Measurements from ENCODE around the gene NKIRAS1.
"Not testable (repeated sequence)": the region's sequence is repeated elsewhere in the genome, so short reads cannot be mapped to it uniquely, and the experiment has no call there.

NKIRAS1 gene

GRCh38 chr3:23913182-23913581 is 3.6 kb downstream of the NKIRAS1 start:
- Histone ChIP-seq H3K9me3 (ENCODE audit: control insufficient read depth in 1 of 2, low read length in 2 of 2) (no peaks in the 10 kb centered on the region), H3K4me1 (ENCODE audit: control insufficient read depth in 1 of 2, insufficient read depth in 2 of 2, low read length in 2 of 2) (peaks cover 14 to 19% of the 10 kb centered on the region in 2 donors), H3K27ac (ENCODE audit: low read depth, low read length) (no peak overlapping the region), H3K4me3 (ENCODE audit: low read depth in 1 of 2, low read length in 2 of 2) (no peak overlapping the region), H3K36me3 (ENCODE audit: control insufficient read depth in 1 of 2, insufficient read depth in 2 of 2, low read length in 2 of 2) (peaks cover 0 to 11% of the 10 kb centered on the region in 2 donors), H3K27me3 (ENCODE audit: control insufficient read depth in 1 of 2, insufficient read depth in 2 of 2, low read length in 2 of 2) (no peaks in the 10 kb centered on the region), H3K9ac (ENCODE audit: low read depth in 1 of 2, low read length in 2 of 2) (no peak overlapping the region)

- H3K4me3 ChIP-seq (ENCODE audit: low read depth in 1 of 2, low read length in 2 of 2); H3K9me3 ChIP-seq (ENCODE audit: control insufficient read depth in 1 of 2, low read length in 2 of 2); H3K36me3 ChIP-seq (ENCODE audit: control insufficient read depth in 1 of 2, insufficient read depth in 2 of 2, low read length in 2 of 2); H3K9ac ChIP-seq (ENCODE audit: low read depth in 1 of 2, low read length in 2 of 2); H3K27ac ChIP-seq (ENCODE audit: low read depth, low read length); H3K27me3 ChIP-seq (ENCODE audit: control insufficient read depth in 1 of 2, insufficient read depth in 2 of 2, low read length in 2 of 2): not testable (repeated sequence)
- H3K4me1 ChIP-seq (ENCODE audit: control insufficient read depth in 1 of 2, insufficient read depth in 2 of 2, low read length in 2 of 2) = peaks cover 11 to 16% of the 10 kb centered on the region in 2 donors
Measured at GRCh38 chr3:23912335-23912734, 4.5 kb downstream of the NKIRAS1 start.

DNA sequence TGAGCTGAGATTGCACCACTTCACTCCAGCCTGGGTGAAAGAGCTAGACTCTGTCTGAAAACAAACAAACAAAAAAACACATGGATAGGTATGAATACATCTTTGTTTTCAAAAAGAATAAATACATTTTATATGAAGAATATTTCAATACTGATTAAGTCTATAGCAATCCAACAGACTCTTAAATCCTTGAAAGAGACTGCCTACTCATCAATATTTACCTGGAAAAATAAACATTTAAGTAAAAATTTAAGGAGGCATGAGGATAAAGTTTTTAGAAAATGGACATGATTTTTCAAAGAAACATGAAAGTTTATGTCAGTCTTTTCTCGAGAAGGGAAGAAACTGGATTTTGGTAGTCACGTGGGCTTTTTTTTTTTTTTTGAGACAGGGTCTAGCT is 5.4 kb downstream of the NKIRAS1 start:
- Histone ChIP-seq H3K9me3 (ENCODE audit: control insufficient read depth in 1 of 2, low read length in 2 of 2) (no peaks in the 10 kb centered on the region), H3K4me3 (ENCODE audit: low read depth in 1 of 2, low read length in 2 of 2) (no peak overlapping the region), H3K27ac (ENCODE audit: low read depth, low read length) (no peak overlapping the region), H3K27me3 (ENCODE audit: control insufficient read depth in 1 of 2, insufficient read depth in 2 of 2, low read length in 2 of 2) (no peaks in the 10 kb centered on the region), H3K4me1 (ENCODE audit: control insufficient read depth in 1 of 2, insufficient read depth in 2 of 2, low read length in 2 of 2) (peaks cover 11 to 16% of the 10 kb centered on the region in 2 donors), H3K9ac (ENCODE audit: low read depth in 1 of 2, low read length in 2 of 2) (no peak overlapping the region), H3K36me3 (ENCODE audit: control insufficient read depth in 1 of 2, insufficient read depth in 2 of 2, low read length in 2 of 2) (peaks cover 0 to 8% of the 10 kb centered on the region in 2 donors)

- Histone ChIP-seq H3K36me3 (ENCODE audit: control insufficient read depth in 1 of 2, insufficient read depth in 2 of 2, low read length in 2 of 2) (peaks cover under 1 to 8% of the 10 kb centered on the region in 2 donors), H3K27ac (ENCODE audit: low read depth, low read length) (no peak overlapping the region), H3K4me1 (ENCODE audit: control insufficient read depth in 1 of 2, insufficient read depth in 2 of 2, low read length in 2 of 2) (peaks cover 0 to 6% of the 10 kb centered on the region in 2 donors), H3K9me3 (ENCODE audit: control insufficient read depth in 1 of 2, low read length in 2 of 2) (no peaks in the 10 kb centered on the region), H3K27me3 (ENCODE audit: control insufficient read depth in 1 of 2, insufficient read depth in 2 of 2, low read length in 2 of 2) (no peaks in the 10 kb centered on the region), H3K9ac (ENCODE audit: low read depth in 1 of 2, low read length in 2 of 2) (no peak overlapping the region), H3K4me3 (ENCODE audit: low read depth in 1 of 2, low read length in 2 of 2) (no peak overlapping the region)
Measured at GRCh38 chr3:23909341-23909740, 7.4 kb downstream of the NKIRAS1 start.

DNA sequence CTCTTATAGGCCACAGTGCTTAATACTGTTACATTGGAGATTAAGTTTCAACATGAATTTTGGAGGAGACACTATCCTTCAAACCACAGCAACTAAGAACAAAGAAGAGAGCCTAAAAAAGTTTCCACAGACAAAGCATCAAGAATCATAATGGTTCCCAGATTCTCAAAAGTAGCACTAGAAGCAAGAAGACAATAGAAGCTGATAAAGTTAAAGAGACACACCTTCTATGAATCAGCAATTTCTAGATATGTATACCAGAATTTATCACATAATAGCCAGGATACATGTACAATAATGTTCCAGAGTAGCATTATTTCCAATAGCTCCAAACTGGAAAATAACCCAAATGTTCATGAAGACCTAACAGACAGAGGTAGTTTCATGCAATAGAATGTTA is 12.2 kb downstream of the NKIRAS1 start:
- H3K27ac ChIP-seq (ENCODE audit: low read depth, low read length) = no peak overlapping the region
- H3K36me3 ChIP-seq (ENCODE audit: control insufficient read depth in 1 of 2, insufficient read depth in 2 of 2, low read length in 2 of 2) = peaks cover 3 to 8% of the 10 kb centered on the region in 2 donors
- H3K27me3 ChIP-seq (ENCODE audit: control insufficient read depth in 1 of 2, insufficient read depth in 2 of 2, low read length in 2 of 2) = no peaks in the 10 kb centered on the region
- H3K9ac ChIP-seq (ENCODE audit: low read depth in 1 of 2, low read length in 2 of 2) = no peak overlapping the region
- H3K4me3 ChIP-seq (ENCODE audit: low read depth in 1 of 2, low read length in 2 of 2) = no peak overlapping the region
- H3K9me3 ChIP-seq (ENCODE audit: control insufficient read depth in 1 of 2, low read length in 2 of 2) = no peaks in the 10 kb centered on the region
- no peaks in the 10 kb centered on the region for H3K4me1 ChIP-seq (ENCODE audit: control insufficient read depth in 1 of 2, insufficient read depth in 2 of 2, low read length in 2 of 2)

- no peaks in the 10 kb centered on the region for H3K27me3 ChIP-seq (ENCODE audit: control insufficient read depth in 1 of 2, insufficient read depth in 2 of 2, low read length in 2 of 2)
- no peaks in the 10 kb centered on the region for H3K4me1 ChIP-seq (ENCODE audit: control insufficient read depth in 1 of 2, insufficient read depth in 2 of 2, low read length in 2 of 2)
- no peak overlapping the region for H3K27ac ChIP-seq (ENCODE audit: low read depth, low read length)
- H3K9me3 ChIP-seq (ENCODE audit: control insufficient read depth in 1 of 2, low read length in 2 of 2) = no peaks in the 10 kb centered on the region
- no peak overlapping the region for H3K9ac ChIP-seq (ENCODE audit: low read depth in 1 of 2, low read length in 2 of 2)
- H3K36me3 ChIP-seq (ENCODE audit: control insufficient read depth in 1 of 2, insufficient read depth in 2 of 2, low read length in 2 of 2) = peaks cover 3 to 17% of the 10 kb centered on the region in 2 donors
- H3K4me3 ChIP-seq (ENCODE audit: low read depth in 1 of 2, low read length in 2 of 2) = no peak overlapping the region
Measured at GRCh38 chr3:23900744-23901143, 16.0 kb downstream of the NKIRAS1 start.

DNA sequence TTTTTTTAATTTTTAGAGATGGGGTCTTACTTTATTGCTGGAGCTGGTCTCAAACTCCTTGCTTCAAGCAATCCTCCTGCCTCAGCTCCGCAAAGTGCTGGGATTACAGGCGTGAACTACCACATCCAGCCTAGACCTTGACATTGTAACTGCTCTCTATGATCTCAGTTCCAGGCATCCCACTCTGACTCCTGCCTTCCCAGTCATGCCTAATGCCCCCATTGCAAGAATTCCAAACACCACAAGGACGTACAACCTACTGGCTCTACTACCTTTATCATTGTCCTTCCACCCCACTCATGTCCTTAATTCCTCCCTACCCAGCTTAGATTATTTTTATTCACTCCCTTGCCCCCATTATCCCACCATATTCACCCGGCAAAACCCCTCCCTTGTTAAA is 21.6 kb downstream of the NKIRAS1 start:
- Histone ChIP-seq H3K4me3 (ENCODE audit: low read depth in 1 of 2, low read length in 2 of 2) (no peak overlapping the region), H3K27me3 (ENCODE audit: control insufficient read depth in 1 of 2, insufficient read depth in 2 of 2, low read length in 2 of 2) (no peaks in the 10 kb centered on the region), H3K9ac (ENCODE audit: low read depth in 1 of 2, low read length in 2 of 2) (no peak overlapping the region), H3K9me3 (ENCODE audit: control insufficient read depth in 1 of 2, low read length in 2 of 2) (no peaks in the 10 kb centered on the region), H3K27ac (ENCODE audit: low read depth, low read length) (no peak overlapping the region), H3K4me1 (ENCODE audit: control insufficient read depth in 1 of 2, insufficient read depth in 2 of 2, low read length in 2 of 2) (no peaks in the 10 kb centered on the region), H3K36me3 (ENCODE audit: control insufficient read depth in 1 of 2, insufficient read depth in 2 of 2, low read length in 2 of 2) (peaks cover 2 to 48% of the 10 kb centered on the region in 2 donors)

GRCh38 chr3:23894254-23895061 is 22.3 kb downstream of the NKIRAS1 start:
- H3K27ac ChIP-seq (ENCODE audit: low read depth, low read length) = no peak overlapping the region
- H3K9ac ChIP-seq (ENCODE audit: low read depth in 1 of 2, low read length in 2 of 2) = no peak overlapping the region
- no peak overlapping the region for H3K4me3 ChIP-seq (ENCODE audit: low read depth in 1 of 2, low read length in 2 of 2)
- H3K9me3 ChIP-seq (ENCODE audit: control insufficient read depth in 1 of 2, low read length in 2 of 2) = no peaks in the 10 kb centered on the region
- H3K27me3 ChIP-seq (ENCODE audit: control insufficient read depth in 1 of 2, insufficient read depth in 2 of 2, low read length in 2 of 2) = no peaks in the 10 kb centered on the region
- no peaks in the 10 kb centered on the region for H3K4me1 ChIP-seq (ENCODE audit: control insufficient read depth in 1 of 2, insufficient read depth in 2 of 2, low read length in 2 of 2)
- peaks cover 2 to 45% of the 10 kb centered on the region in 2 donors for H3K36me3 ChIP-seq (ENCODE audit: control insufficient read depth in 1 of 2, insufficient read depth in 2 of 2, low read length in 2 of 2)

- H3K9ac ChIP-seq (ENCODE audit: low read depth in 1 of 2, low read length in 2 of 2) = no peak overlapping the region
- H3K9me3 ChIP-seq (ENCODE audit: control insufficient read depth in 1 of 2, low read length in 2 of 2) = no peaks in the 10 kb centered on the region
- H3K4me1 ChIP-seq (ENCODE audit: control insufficient read depth in 1 of 2, insufficient read depth in 2 of 2, low read length in 2 of 2) = no peaks in the 10 kb centered on the region
- peaks cover 2 to 29% of the 10 kb centered on the region in 2 donors for H3K36me3 ChIP-seq (ENCODE audit: control insufficient read depth in 1 of 2, insufficient read depth in 2 of 2, low read length in 2 of 2)
- no peak overlapping the region for H3K27ac ChIP-seq (ENCODE audit: low read depth, low read length)
- no peaks in the 10 kb centered on the region for H3K27me3 ChIP-seq (ENCODE audit: control insufficient read depth in 1 of 2, insufficient read depth in 2 of 2, low read length in 2 of 2)
- H3K4me3 ChIP-seq (ENCODE audit: low read depth in 1 of 2, low read length in 2 of 2) = no peak overlapping the region
Measured at GRCh38 chr3:23889950-23890349, 26.8 kb downstream of the NKIRAS1 start.

DNA sequence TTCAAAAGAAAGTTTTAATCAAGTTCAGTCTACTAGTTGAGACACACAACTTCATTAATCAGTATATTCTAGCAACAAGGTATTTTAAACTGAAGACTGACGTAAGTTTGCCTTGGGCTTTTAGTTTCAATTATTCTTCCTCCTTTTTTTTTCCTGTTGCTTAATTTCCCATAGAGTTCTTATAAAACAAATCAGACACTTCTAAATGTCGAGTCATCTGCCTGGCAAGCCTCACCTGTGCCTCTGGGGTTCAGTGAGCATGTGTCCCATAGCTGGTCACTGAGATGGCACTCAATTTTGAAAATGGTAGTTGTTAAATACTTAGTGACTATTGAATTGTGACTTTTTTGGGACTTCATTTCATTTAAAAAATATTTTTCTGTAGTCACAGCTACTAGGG is 27.4 kb downstream of the NKIRAS1 start:
- H3K4me1 ChIP-seq (ENCODE audit: control insufficient read depth in 1 of 2, insufficient read depth in 2 of 2, low read length in 2 of 2) = no peaks in the 10 kb centered on the region
- H3K4me3 ChIP-seq (ENCODE audit: low read depth in 1 of 2, low read length in 2 of 2) = no peak overlapping the region
- H3K9me3 ChIP-seq (ENCODE audit: control insufficient read depth in 1 of 2, low read length in 2 of 2) = no peaks in the 10 kb centered on the region
- H3K36me3 ChIP-seq (ENCODE audit: control insufficient read depth in 1 of 2, insufficient read depth in 2 of 2, low read length in 2 of 2) = peaks cover 2 to 25% of the 10 kb centered on the region in 2 donors
- H3K27me3 ChIP-seq (ENCODE audit: control insufficient read depth in 1 of 2, insufficient read depth in 2 of 2, low read length in 2 of 2) = no peaks in the 10 kb centered on the region
- no peak overlapping the region for H3K9ac ChIP-seq (ENCODE audit: low read depth in 1 of 2, low read length in 2 of 2)
- H3K27ac ChIP-seq (ENCODE audit: low read depth, low read length) = no peak overlapping the region

Measured in duodenal mucosa (tissue), 2 donors.